NK-92 (cell line): ENCODE data around the gene MTMR2.

Source experiments
- DNase-seq: peaks from one replicate; lab custom pipeline; 2025; ENCODE audit not compliant: unreplicated experiment; lab: John Stamatoyannopoulos, UW

The MTMR2 gene

GRCh38 chr11:95923728-95924413 lies at the start of gene MTMR2:
Gene MTMR2 (minus strand): TSS chr11:95924107. CDS start chr11:95923954, 153 bp downstream.
- DNase-seq, result no peak

- no peak for DNase-seq
These were observed 48.2 kb upstream of the MTMR2 start for GRCh38 chr11:95972060-95972459.

- no peak for DNase-seq
These were observed 44.7 kb upstream of the MTMR2 start for GRCh38 chr11:95968585-95968984.

- DNase-seq, result no peak
These were observed 40.4 kb upstream of the MTMR2 start for GRCh38 chr11:95964281-95964680.

- no peak for DNase-seq
These were observed 37.9 kb upstream of the MTMR2 start for GRCh38 chr11:95961758-95962157.

- no peak for DNase-seq
These were observed 27.0 kb upstream of the MTMR2 start for GRCh38 chr11:95950905-95951304.

- no peak for DNase-seq
These were observed 24.7 kb upstream of the MTMR2 start for GRCh38 chr11:95948637-95949036.

- no peak for DNase-seq
These were observed 20.7 kb upstream of the MTMR2 start for GRCh38 chr11:95944623-95945022.

- DNase-seq, result no peak
These were observed 19.6 kb upstream of the MTMR2 start for GRCh38 chr11:95943546-95943945.

GRCh38 chr11:95939091-95939490 lies 15.2 kb upstream of the MTMR2 start:
- no peak for DNase-seq

GRCh38 chr11:95937358-95937757 lies 13.5 kb upstream of the MTMR2 start:
- DNase-seq, result no peak

GRCh38 chr11:95933594-95933993 lies 9.7 kb upstream of the MTMR2 start:
- DNase-seq, result no peak

GRCh38 chr11:95931916-95932315 lies 8.0 kb upstream of the MTMR2 start:
- DNase-seq, result no peak

- no peak for DNase-seq
These were observed 7.0 kb upstream of the MTMR2 start for GRCh38 chr11:95930948-95931347.

GRCh38 chr11:95926726-95927125 lies 2.8 kb upstream of the MTMR2 start:
- no peak for DNase-seq

- DNase-seq, result no peak
These were observed 1.1 kb upstream of the MTMR2 start for GRCh38 chr11:95925011-95925410.

GRCh38 chr11:95924414-95924760 lies 480 bp upstream of the MTMR2 start:
- no peak for DNase-seq

- no peak for DNase-seq
These were observed 524 bp downstream of the MTMR2 start for GRCh38 chr11:95923439-95923727.

GRCh38 chr11:95922536-95923438 lies 1.1 kb downstream of the MTMR2 start:
- no peak for DNase-seq

- no peak for DNase-seq
These were observed 1.8 kb downstream of the MTMR2 start for GRCh38 chr11:95922099-95922498.

GRCh38 chr11:95920460-95921105 lies 3.3 kb downstream of the MTMR2 start:
- no peak for DNase-seq

- no peak for DNase-seq
These were observed 4.4 kb downstream of the MTMR2 start for GRCh38 chr11:95919514-95919913.
